NCI-H146 (cell line): ENCODE results near the gene TSEN34.
"Not testable (repeated sequence)": the region's sequence is repeated elsewhere in the genome, so short reads cannot be mapped to it uniquely, and the experiment has no call there.

ENCODE experiments used
- DNase-seq: peaks from one replicate; lab custom pipeline; 2025; lab: John Stamatoyannopoulos, UW

Gene TSEN34

GRCh38 chr19:54209058-54209810 lies 18.1 kb downstream of the TSEN34 start:
- DNase-seq, result no peak

- DNase-seq, result peak; percentile 87
Measured at GRCh38 chr19:54209811-54210494, 18.8 kb downstream of the TSEN34 start.

- no peak for DNase-seq
Measured at GRCh38 chr19:54211235-54211634, 20.1 kb downstream of the TSEN34 start.

- not testable (repeated sequence) for DNase-seq
Measured at GRCh38 chr19:54214217-54214616, 23.1 kb downstream of the TSEN34 start.

GRCh38 chr19:54214734-54215133 lies 23.6 kb downstream of the TSEN34 start:
- DNase-seq, result not testable (repeated sequence)

- no peak for DNase-seq
Measured at GRCh38 chr19:54216869-54217268, 25.8 kb downstream of the TSEN34 start.

- DNase-seq, result not testable (repeated sequence)
Measured at GRCh38 chr19:54217517-54218247, 26.6 kb downstream of the TSEN34 start.

GRCh38 chr19:54218259-54218658 lies 27.2 kb downstream of the TSEN34 start:
- no peak for DNase-seq

- DNase-seq, result no peak
Measured at GRCh38 chr19:54218960-54219661, 28.0 kb downstream of the TSEN34 start.

- DNase-seq, result not testable (repeated sequence)
Measured at GRCh38 chr19:54219702-54220101, 28.6 kb downstream of the TSEN34 start.

- DNase-seq, result not testable (repeated sequence)
Measured at GRCh38 chr19:54221947-54222346, 30.8 kb downstream of the TSEN34 start.

- DNase-seq, result not testable (repeated sequence)
Measured at GRCh38 chr19:54222474-54223276, 31.6 kb downstream of the TSEN34 start, which contains the start of gene LILRB3. TSS of gene LILRB3 (minus strand) at chr19:54223007. CDS start at chr19:54222976, 31 bp downstream.

- DNase-seq, result not testable (repeated sequence)
Measured at GRCh38 chr19:54223277-54223936, 32.3 kb downstream of the TSEN34 start.

- DNase-seq, result not testable (repeated sequence)
Measured at GRCh38 chr19:54223937-54224281, 32.8 kb downstream of the TSEN34 start.

- DNase-seq, result not testable (repeated sequence)
Measured at GRCh38 chr19:54224619-54225018, 33.5 kb downstream of the TSEN34 start.

GRCh38 chr19:54229146-54229545 lies 38.0 kb downstream of the TSEN34 start:
- DNase-seq, result no peak

- DNase-seq, result no peak
Measured at GRCh38 chr19:54230031-54230430, 38.9 kb downstream of the TSEN34 start.

- peak; percentile 75 for DNase-seq
Measured at GRCh38 chr19:54231077-54231931, 40.2 kb downstream of the TSEN34 start.

GRCh38 chr19:54233941-54234340 lies 42.8 kb downstream of the TSEN34 start:
- DNase-seq, result no peak
